HCT116 (cell line): ENCODE results near the gene APOL5. TPM values are rescaled to one million over a fixed set of nuclear protein-coding genes. Genes with fewer than 3 reads are reported as not detected.

Experiments
- ATAC-seq: fragments of 200-7000 bp; cut with Tn5 transposase; 2 replicates; pipeline ENCODE4 v1.9.1; 2020; ENCODE audit warnings: mild to moderate bottlenecking, moderate library complexity
- BruUV-seq: library from RNA; stranded (reverse); fragments of 400-500 nt; replicated peaks from 2 replicates; lab custom pipeline; 2021; lab: Mats Ljungman, UMichigan
- CTCF ChIA-PET: fragments of 300-600 bp; sonication (Branson Sonifier 250); formaldehyde crosslinking; loops from one replicate; lab custom pipeline; 2021; ENCODE audit warnings: antibody characterized with exemption; lab: Charles Lee
- POLR2A ChIA-PET: fragments of 300-600, 350-600 bp; sonication (Branson Sonifier 250); formaldehyde crosslinking; loops from one replicate; lab custom pipeline; 2021; ENCODE audit warnings: antibody characterized with exemption; lab: Charles Lee
- RAD21 ChIA-PET, 2 experiments: fragments of 300-600 bp; sonication (Branson Sonifier 250); formaldehyde crosslinking; loops; one replicate each; lab custom pipeline; 2023; ENCODE audit warnings: low total read pairs in 2 of 2; ENCODE audit not compliant: uncharacterized antibody in 2 of 2, unreplicated experiment in 2 of 2, low non-redundant PET in 1 of 2; lab: Charles Lee
- DNase-seq: peaks from one replicate; pipeline ENCODE4 v3.0.0-alpha.2; 2010; ENCODE audit warnings: low read depth, low spot score
- H2AFZ ChIP-seq: fragments of 200-600 bp; shearing (Covaris generic), sonication (generic); 2 replicates; pipeline ENCODE4 v1.6.1; 2017; ENCODE audit warnings: low read depth, mixed run types, mixed read lengths, antibody characterized with exemption, low read length; ENCODE audit not compliant: poor library complexity, severe bottlenecking
- H3K27ac ChIP-seq: 2 replicates; pipeline ENCODE4 v1.5.1; 2012; ENCODE audit warnings: low read depth, low read length
- H3K27me3 ChIP-seq: fragments of 200-600 bp; sonication (generic); 2 replicates; pipeline ENCODE4 v1.6.1; 2016; ENCODE audit warnings: mixed run types, low read length, mixed read lengths; ENCODE audit not compliant: insufficient read depth
- H3K36me3 ChIP-seq, 2 experiments: fragments of 200-500 bp in 1 of 2; fragments of 200-600 bp in 1 of 2; sonication (Bioruptor generic) in 1 of 2; sonication (generic) in 1 of 2; 2 replicates each; pipeline versions ENCODE4 v1.5.1 to v1.6.1; 2014 to 2016; ENCODE audit warnings: low read length in 2 of 2, inconsistent platforms in 1 of 2, mixed read lengths in 1 of 2, mixed run types in 1 of 2; ENCODE audit not compliant: insufficient read depth in 2 of 2, control insufficient read depth in 1 of 2
- H3K4me1 ChIP-seq, 2 experiments: fragments of 200-600 bp in 1 of 2; sonication (generic) in 1 of 2; 2 replicates each; pipeline versions ENCODE4 v1.5.1 to v1.6.1; 2012 to 2017; ENCODE audit warnings: low read length in 2 of 2, inconsistent platforms in 1 of 2, mild to moderate bottlenecking in 1 of 2, mixed read lengths in 1 of 2, mixed run types in 1 of 2, moderate library complexity in 1 of 2; ENCODE audit not compliant: insufficient read depth in 2 of 2, control insufficient read depth in 1 of 2
- H3K4me2 ChIP-seq: fragments of 200-600 bp; sonication (generic); 2 replicates; pipeline ENCODE4 v1.6.1; 2017; ENCODE audit warnings: mixed run types, low read length, mixed read lengths
- H3K4me3 ChIP-seq, 2 experiments: fragments of 200-600 bp in 1 of 2; sonication (generic) in 1 of 2; replicated peaks in 1 of 2; 2 replicates each; pipeline ENCODE4 v1.5.1; 2011 to 2016; ENCODE audit warnings: low read length in 2 of 2, control low read depth in 1 of 2, low read depth in 1 of 2, mild to moderate bottlenecking in 1 of 2, mixed read lengths in 1 of 2, mixed run types in 1 of 2
- H3K79me2 ChIP-seq: fragments of 200-600 bp; sonication (generic); 2 replicates; pipeline ENCODE4 v1.6.1; 2017; ENCODE audit warnings: mild to moderate bottlenecking, mixed run types, low read length, moderate library complexity, mixed read lengths; ENCODE audit not compliant: insufficient read depth
- H3K9ac ChIP-seq: fragments of 200-600 bp; sonication (generic); 2 replicates; pipeline ENCODE4 v1.6.1; 2016; ENCODE audit warnings: low read length, mixed read lengths
- H3K9me2 ChIP-seq: fragments of 200-600 bp; sonication (generic), shearing (Covaris generic); 2 replicates; pipeline ENCODE4 v1.6.1; 2017; ENCODE audit warnings: mixed run types, mild to moderate bottlenecking, moderate library complexity; ENCODE audit not compliant: insufficient read depth
- H3K9me3 ChIP-seq, 2 experiments: fragments of 200-500 bp in 1 of 2; fragments of 200-600 bp in 1 of 2; sonication (Bioruptor generic) in 1 of 2; sonication (generic) in 1 of 2; 2 replicates each; pipeline ENCODE4 v1.6.1; 2014 to 2017; ENCODE audit warnings: low read length in 2 of 2, mixed read lengths in 2 of 2, inconsistent platforms in 1 of 2, low read depth in 1 of 2, mild to moderate bottlenecking in 1 of 2, mixed run types in 1 of 2, moderate library complexity in 1 of 2; ENCODE audit not compliant: control insufficient read depth in 1 of 2, insufficient read depth in 1 of 2
- H4K20me1 ChIP-seq: fragments of 200-600 bp; sonication (generic), shearing (Covaris generic); 2 replicates; pipeline ENCODE4 v1.6.1; 2017; ENCODE audit warnings: mixed run types, mild to moderate bottlenecking, moderate library complexity; ENCODE audit not compliant: insufficient read depth
- CBX3 ChIP-seq: IDR thresholded peaks from 2 replicates; pipeline ENCODE4 v1.6.1; 2012; ENCODE audit warnings: low read depth
- EGR1 ChIP-seq: IDR thresholded peaks from 2 replicates; pipeline ENCODE4 v1.6.1; 2012; ENCODE audit warnings: low read depth
- EZH2phosphoT487 ChIP-seq: fragments of 200-600 bp; IDR thresholded peaks from 2 replicates; pipeline ENCODE4 v1.6.1; 2018; ENCODE audit warnings: antibody characterized with exemption, borderline replicate concordance
- FOSL1 ChIP-seq: IDR thresholded peaks from 2 replicates; pipeline ENCODE4 v1.6.1; 2012; ENCODE audit warnings: low read depth
- RAD21 ChIP-seq: IDR thresholded peaks from 2 replicates; pipeline ENCODE4 v1.6.1; 2012; ENCODE audit warnings: low read depth, mild to moderate bottlenecking
- SP1 ChIP-seq: IDR thresholded peaks from 2 replicates; pipeline ENCODE4 v1.6.1; 2012; ENCODE audit warnings: low read depth
- SRF ChIP-seq: IDR thresholded peaks from 2 replicates; pipeline ENCODE4 v1.6.1; 2012; ENCODE audit warnings: low read depth
- TCF7L2 ChIP-seq: IDR thresholded peaks from 2 replicates; pipeline ENCODE4 v1.7.0; 2011; ENCODE audit warnings: borderline replicate concordance, inconsistent platforms; ENCODE audit not compliant: insufficient read depth, insufficient read length; ENCODE audit errors: extremely low read depth
- ZBTB33 ChIP-seq: IDR thresholded peaks from 2 replicates; pipeline ENCODE4 v1.6.1; 2011; ENCODE audit warnings: mild to moderate bottlenecking, low read length, moderate library complexity; ENCODE audit not compliant: insufficient replicate concordance; ENCODE audit errors: extremely low read depth
- ZFX ChIP-seq: fragments of 450-650 bp; IDR thresholded peaks from 2 replicates; pipeline ENCODE4 v1.6.1; 2017
- intact Hi-C: fragments of 100-400 bp; cut with micrococcal nuclease; formaldehyde crosslinking; loops from 2 replicates; pipeline ENCODE4 v1.10.0; 2022
- total RNA-seq: library from RNA; stranded (reverse); gene quantifications from one replicate; pipeline ENCODE4 v1.2.1, GENCODE V29; 2021; ENCODE audit not compliant: unreplicated experiment
- TF ChIP-seq, protein P1 (sequence below), 3 experiments: fragments of 200-600 bp in 1 of 3; sonication (generic) in 1 of 3; IDR thresholded peaks in 2 of 3; conservative IDR thresholded peaks in 1 of 3; 2 replicates each; pipeline ENCODE4 v1.5.1; 2012 to 2017; ENCODE audit warnings: low read depth in 2 of 3, low read length in 2 of 3, antibody characterized with exemption in 1 of 3, borderline replicate concordance in 1 of 3, control low read depth in 1 of 3, mild to moderate bottlenecking in 1 of 3, mixed read lengths in 1 of 3, mixed run types in 1 of 3, moderate library complexity in 1 of 3; ENCODE audit not compliant: insufficient read depth in 1 of 3

The APOL5 gene
- total RNA-seq, 1 experiment from 2014 or later, result not detected

GRCh38 chr22:35708453-35708852 lies 9.2 kb upstream of the APOL5 start:
- POLR2A ChIA-PET, result no interaction called here
- no peaks in the 10 kb centered on the region for H4K20me1 ChIP-seq
- no peak for TF ChIP-seq SRF
- no peak for TF ChIP-seq EGR1
- TF ChIP-seq TCF7L2, result no peak
- TF ChIP-seq ZFX, result no peak
- TF ChIP-seq EZH2phosphoT487, result no peak
- no peak for TF ChIP-seq FOSL1
- TF ChIP-seq ZBTB33, result no peak
- TF ChIP-seq SP1, result no peak
- TF ChIP-seq, protein P1, sequence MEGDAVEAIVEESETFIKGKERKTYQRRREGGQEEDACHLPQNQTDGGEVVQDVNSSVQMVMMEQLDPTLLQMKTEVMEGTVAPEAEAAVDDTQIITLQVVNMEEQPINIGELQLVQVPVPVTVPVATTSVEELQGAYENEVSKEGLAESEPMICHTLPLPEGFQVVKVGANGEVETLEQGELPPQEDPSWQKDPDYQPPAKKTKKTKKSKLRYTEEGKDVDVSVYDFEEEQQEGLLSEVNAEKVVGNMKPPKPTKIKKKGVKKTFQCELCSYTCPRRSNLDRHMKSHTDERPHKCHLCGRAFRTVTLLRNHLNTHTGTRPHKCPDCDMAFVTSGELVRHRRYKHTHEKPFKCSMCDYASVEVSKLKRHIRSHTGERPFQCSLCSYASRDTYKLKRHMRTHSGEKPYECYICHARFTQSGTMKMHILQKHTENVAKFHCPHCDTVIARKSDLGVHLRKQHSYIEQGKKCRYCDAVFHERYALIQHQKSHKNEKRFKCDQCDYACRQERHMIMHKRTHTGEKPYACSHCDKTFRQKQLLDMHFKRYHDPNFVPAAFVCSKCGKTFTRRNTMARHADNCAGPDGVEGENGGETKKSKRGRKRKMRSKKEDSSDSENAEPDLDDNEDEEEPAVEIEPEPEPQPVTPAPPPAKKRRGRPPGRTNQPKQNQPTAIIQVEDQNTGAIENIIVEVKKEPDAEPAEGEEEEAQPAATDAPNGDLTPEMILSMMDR (IDR thresholded peaks at IDR 0.05 in 2 of 3, conservative IDR thresholded peaks at IDR 0.05 in 1 of 3; ENCODE audit: borderline replicate concordance in 1 of 3, insufficient read depth in 1 of 3, low read depth in 2 of 3, low read length in 2 of 3), result no peak
- TF ChIP-seq RAD21, result no peak
- no peak for TF ChIP-seq CBX3
- no peaks in the 10 kb centered on the region for H3K27me3 ChIP-seq
- H3K4me3 ChIP-seq, result no peak overlapping the region
- no peak for ATAC-seq
- CTCF ChIA-PET, result no interaction called here
- no peak overlapping the region for H3K27ac ChIP-seq
- BruUV-seq, result no TSS peak
- DNase-seq, result no peak
- H3K79me2 ChIP-seq, result no peaks in the 10 kb centered on the region
- no peaks in the 10 kb centered on the region for H3K4me1 ChIP-seq
- H3K36me3 ChIP-seq, result no peaks in the 10 kb centered on the region
- no peaks in the 10 kb centered on the region; a peak in 2 of 4 replicates for H3K9me3 ChIP-seq
- H3K4me2 ChIP-seq, result no peak overlapping the region
- H2AFZ ChIP-seq, result no peak overlapping the region
- H3K9me2 ChIP-seq, result no peaks in the 10 kb centered on the region
- intact Hi-C loops, result no loop called here
- H3K9ac ChIP-seq, result no peak overlapping the region
- RAD21 ChIA-PET, result no interaction called here
